ENCODE results near the gene PAPPA. TPM values are rescaled to one million over a fixed set of nuclear protein-coding genes. Genes with fewer than 3 reads are reported as not detected.

The PAPPA gene
- total and polyA plus RNA-seq, 2 of the 8 experiments (the other 6 are each of a cell fraction or from before 2014, with no cell fraction given) = 0.18 to 0.63 TPM

- H3K4ac ChIP-seq (replicated peaks; ENCODE audit: insufficient read length, low read depth, low read length) = no peak overlapping the region
- FAIRE-seq (no peak), DNase-seq (ENCODE audit: low read depth in 1 of 2, low spot score in 2 of 2) (no peak)
- H2BK120ac ChIP-seq (replicated peaks; ENCODE audit: low read depth, low read length) = no peak overlapping the region
- H3K27me3 ChIP-seq (replicated peaks in 1 of 4; ENCODE audit: control insufficient read depth in 3 of 4, extremely low read depth in 1 of 4, insufficient read depth in 3 of 4, low read length in 3 of 4) = peaks cover 0 to 4% (median 0%) of the 10 kb centered on the region in 4 experiments; a peak in 1 of 7 replicates
- H3K27ac ChIP-seq (ENCODE audit: low read depth, low read length) = no peak overlapping the region
- POLR2A ChIA-PET (ENCODE audit: partially characterized antibody) = no interaction called here
- no peak overlapping the region for H4K5ac ChIP-seq (ENCODE audit: insufficient read length, low read depth, low read length)
- no peak overlapping the region for H3K23ac ChIP-seq (ENCODE audit: insufficient read length)
- no peaks in the 10 kb centered on the region for H3K79me1 ChIP-seq (ENCODE audit: low read depth, low read length)
- no peaks in the 10 kb centered on the region; a peak in 1 of 7 replicates for H3K4me1 ChIP-seq (replicated peaks in 1 of 4; ENCODE audit: control insufficient read depth in 3 of 4, insufficient read depth in 4 of 4, low read length in 3 of 4)
- TF ChIP-seq RBBP5 (IDR thresholded peaks at IDR 0.05; ENCODE audit: borderline replicate concordance, low read depth, low read length) (no peak), EP300 (IDR thresholded peaks at IDR 0.05; ENCODE audit: borderline replicate concordance in 1 of 2, low read depth in 2 of 2, low read length in 2 of 2) (no peak), RNF2 (IDR thresholded peaks at IDR 0.05; ENCODE audit: borderline replicate concordance, low read depth, low read length, missing control alignments, poor library complexity, severe bottlenecking) (no peak), SUZ12 (IDR thresholded peaks at IDR 0.05; ENCODE audit: low read length) (no peak), CBX8 (IDR thresholded peaks at IDR 0.05; ENCODE audit: borderline replicate concordance, low read depth, low read length) (no peak), RXRA (IDR thresholded peaks at IDR 0.05; ENCODE audit: insufficient read depth, low read depth, low read length) (no peak), MAX (IDR thresholded peaks at IDR 0.05) (no peak), SP2 (IDR thresholded peaks at IDR 0.05; ENCODE audit: low read length) (no peak), TAF7 (optimal IDR thresholded peaks at IDR 0.05; ENCODE audit: borderline replicate concordance, low read depth, low read length) (no peak), SP4 (IDR thresholded peaks at IDR 0.05; ENCODE audit: low read length) (no peak), RFX5 (IDR thresholded peaks at IDR 0.05; ENCODE audit: borderline replicate concordance, low read depth, low read length) (no peak)
- 87% methylated on average over 4 of the region's 4 CpGs; no CpG with 5 or more reads in 1 of the 2 experiments for WGBS, 2 experiments (ENCODE audit: extremely low coverage in 1 of 2, insufficient coverage in 1 of 2, insufficient read length in 1 of 2, insufficient replicate concordance in 2 of 2, low coverage in 1 of 2, low lambda C conversion rate in 2 of 2, missing lambda C conversion rate in 1 of 2)
- H3K9me3 ChIP-seq (ENCODE audit: insufficient read depth in 2 of 2, low read depth in 1 of 2, low read length in 1 of 2) = no peaks in the 10 kb centered on the region
- H2BK12ac ChIP-seq (ENCODE audit: low read depth, low read length) = no peak overlapping the region
- no peak overlapping the region for H4K8ac ChIP-seq (ENCODE audit: extremely low read depth, insufficient read depth, low read length)
- no peak overlapping the region for H2BK5ac ChIP-seq (ENCODE audit: low read depth, low read length)
- CTCF ChIA-PET (ENCODE audit: partially characterized antibody) = interaction anchor here (0.6 to 3.5 kb wide), 18 partner anchors 9 to 553 kb away, joined by 3 to 33 read pairs (median 6); no protein-coding TSS in a partner anchor
- H3K23me2 ChIP-seq (ENCODE audit: low read depth, low read length) = no peaks in the 10 kb centered on the region
- H3K18ac ChIP-seq (ENCODE audit: extremely low read depth, low read length) = no peak overlapping the region
- no peaks in the 10 kb centered on the region for H3K36me3 ChIP-seq (ENCODE audit: control insufficient read depth in 2 of 4, insufficient read depth in 4 of 4, low read length in 3 of 4)
- no peak overlapping the region for H3K56ac ChIP-seq (replicated peaks; ENCODE audit: insufficient read length, low read depth, low read length)
- no peak overlapping the region for H3K14ac ChIP-seq (ENCODE audit: insufficient read length)
- no peak overlapping the region for H2AFZ ChIP-seq (ENCODE audit: low read length)
- no peak overlapping the region for H3K9ac ChIP-seq (replicated peaks in 1 of 4; ENCODE audit: extremely low read depth in 1 of 4, low read depth in 3 of 4, low read length in 3 of 4)
- no peak overlapping the region for H2AK5ac ChIP-seq (ENCODE audit: low read depth, low read length)
- no peak overlapping the region for H2BK15ac ChIP-seq (ENCODE audit: low read length)
- no peak overlapping the region for H4K91ac ChIP-seq (replicated peaks; ENCODE audit: insufficient read length, low read length)
- no peaks in the 10 kb centered on the region for H3K79me2 ChIP-seq (ENCODE audit: control insufficient read depth in 1 of 2, insufficient read depth in 2 of 2, low read length in 2 of 2)
- H3K4me3 ChIP-seq (ENCODE audit: extremely low read depth in 1 of 4, insufficient read depth in 2 of 4, low read depth in 3 of 4, low read length in 4 of 4) = no peak overlapping the region
- no peak overlapping the region for H2BK20ac ChIP-seq (ENCODE audit: low read length)
- no peaks in the 10 kb centered on the region for H4K20me1 ChIP-seq (replicated peaks in 1 of 2; ENCODE audit: control insufficient read depth in 1 of 2, insufficient read depth in 2 of 2, low read length in 2 of 2)
- H3K4me2 ChIP-seq (ENCODE audit: insufficient read depth in 1 of 2, low read depth in 2 of 2, low read length in 2 of 2) = no peak overlapping the region
These were observed 5.8 kb upstream of the PAPPA start for GRCh38 chr9:116147821-116148220.

Measured in H1 (cell line).